HG03066 (cell line): Measurements from ENCODE around the gene MCM8.

Source experiments
- ATAC-seq: cut with Tn5 transposase; IDR thresholded peaks from one replicate; pipeline ENCODE4 v1.9.1; 2021; ENCODE audit warnings: low read depth; ENCODE audit not compliant: unreplicated experiment

MCM8 gene

GRCh38 chr20:5950271-5951031, at the start of gene MCM8, which contains the start of gene TRMT6:
TSS of gene MCM8 (plus strand) at chr20:5950652. CDS start at chr20:5952016, 1,364 bp downstream.
TSS of gene TRMT6 (minus strand) at chr20:5950533. CDS start at chr20:5950405, 128 bp downstream.
- peak; percentile 98 for ATAC-seq

GRCh38 chr20:5900908-5901307, 49.5 kb upstream of the MCM8 start:
- no peak for ATAC-seq

- ATAC-seq: no peak
These were observed 41.5 kb upstream of the MCM8 start for GRCh38 chr20:5908981-5909380.

GRCh38 chr20:5910186-5910585, 40.3 kb upstream of the MCM8 start:
- ATAC-seq: no peak

GRCh38 chr20:5913166-5913565, 37.3 kb upstream of the MCM8 start:
- ATAC-seq: no peak

- no peak for ATAC-seq
These were observed 35.6 kb upstream of the MCM8 start for GRCh38 chr20:5914859-5915258.

GRCh38 chr20:5918856-5919625, 31.4 kb upstream of the MCM8 start:
- ATAC-seq: no peak

GRCh38 chr20:5919626-5920544, 30.6 kb upstream of the MCM8 start:
- no peak for ATAC-seq

- ATAC-seq: no peak
These were observed 29.9 kb upstream of the MCM8 start for GRCh38 chr20:5920581-5920980.

GRCh38 chr20:5923493-5923892, 27.0 kb upstream of the MCM8 start:
- ATAC-seq: no peak

- no peak for ATAC-seq
These were observed 24.9 kb upstream of the MCM8 start for GRCh38 chr20:5925551-5925950.

- no peak for ATAC-seq
These were observed 22.5 kb upstream of the MCM8 start for GRCh38 chr20:5927749-5928462.

GRCh38 chr20:5928836-5929715, 21.4 kb upstream of the MCM8 start:
- no peak for ATAC-seq

GRCh38 chr20:5931411-5931810, 19.0 kb upstream of the MCM8 start:
- ATAC-seq: no peak

- no peak for ATAC-seq
These were observed 17.7 kb upstream of the MCM8 start for GRCh38 chr20:5932796-5933195.

GRCh38 chr20:5933802-5934436, 16.5 kb upstream of the MCM8 start:
- ATAC-seq: no peak

GRCh38 chr20:5935384-5935783, 15.1 kb upstream of the MCM8 start:
- no peak for ATAC-seq

- no peak for ATAC-seq
These were observed 14.2 kb upstream of the MCM8 start for GRCh38 chr20:5936238-5936637.
